Mammary epithelial cell (primary cell): Measurements from ENCODE around the gene PTPRJ.

Experiments used
- CTCF ChIP-seq, 2 donors: IDR thresholded peaks in 1 of 2; conservative IDR thresholded peaks in 1 of 2; 2 replicates each; pipeline ENCODE4 v1.5.1; 2011 to 2012; ENCODE audit warnings: inconsistent platforms in 2 of 2, low read length in 2 of 2, mild to moderate bottlenecking in 2 of 2, control low read depth in 1 of 2, low read depth in 1 of 2; ENCODE audit not compliant: insufficient read depth in 1 of 2; ENCODE audit errors: extremely low read depth in 1 of 2
- EZH2 ChIP-seq: IDR thresholded peaks from 2 replicates; pipeline ENCODE4 v1.6.1; 2012; ENCODE audit warnings: low read length, inconsistent platforms, borderline replicate concordance

GRCh38 chr11:48088682-48089050 is 108.3 kb downstream of the PTPRJ start:
- no peak for TF ChIP-seq CTCF (conservative IDR thresholded peaks at IDR 0.05 in 1 of 2, IDR thresholded peaks at IDR 0.05 in 1 of 2; ENCODE audit: extremely low read depth in 1 of 2, insufficient read depth in 1 of 2, low read depth in 1 of 2, low read length in 2 of 2)
- no peak for TF ChIP-seq EZH2
